Measurements from ENCODE around the gene SMPD4. TPM values are rescaled to one million over a fixed set of nuclear protein-coding genes. Genes with fewer than 3 reads are reported as not detected.

Gene SMPD4
- total and polyA plus RNA-seq, 2 of the 8 experiments (the other 6 are each of a cell fraction or from before 2014, with no cell fraction given): 102 to 106 TPM

- no peak overlapping the region for H4K5ac ChIP-seq (ENCODE audit: insufficient read length, low read depth, low read length)
- 93% methylated on average over 9 of the region's 9 CpGs; no CpG with 5 or more reads in 1 of the 2 experiments for WGBS, 2 experiments (ENCODE audit: extremely low coverage in 1 of 2, insufficient coverage in 1 of 2, insufficient read length in 1 of 2, insufficient replicate concordance in 2 of 2, low coverage in 1 of 2, low lambda C conversion rate in 2 of 2, missing lambda C conversion rate in 1 of 2)
- H3K9me3 ChIP-seq (ENCODE audit: insufficient read depth in 2 of 2, low read depth in 1 of 2, low read length in 1 of 2): no peaks in the 10 kb centered on the region
- peaks cover 6 to 36% (median 23%) of the 10 kb centered on the region in 4 experiments for H3K36me3 ChIP-seq (ENCODE audit: control insufficient read depth in 2 of 4, insufficient read depth in 4 of 4, low read length in 3 of 4)
- ChIA-PET POLR2A (ENCODE audit: partially characterized antibody) (no interaction called here), CTCF (ENCODE audit: partially characterized antibody) (interaction anchor here (1.2 kb wide), 1 partner anchor 18 kb away, joined by 3 read pairs; the partner anchor contains the start of gene SMPD4)
- no peak overlapping the region for H3K4me3 ChIP-seq (ENCODE audit: extremely low read depth in 1 of 4, insufficient read depth in 2 of 4, low read depth in 3 of 4, low read length in 4 of 4)
- no peak for DNase-seq (ENCODE audit: low read depth in 1 of 2, low spot score in 2 of 2)
- H2BK20ac ChIP-seq (ENCODE audit: low read length): no peak overlapping the region
- H3K4me2 ChIP-seq (ENCODE audit: insufficient read depth in 1 of 2, low read depth in 2 of 2, low read length in 2 of 2): no peak overlapping the region
- no peak overlapping the region for H4K91ac ChIP-seq (replicated peaks; ENCODE audit: insufficient read length, low read length)
- no peak overlapping the region for H3K18ac ChIP-seq (ENCODE audit: extremely low read depth, low read length)
- no peaks in the 10 kb centered on the region for H3K79me1 ChIP-seq (ENCODE audit: low read depth, low read length)
- H2BK120ac ChIP-seq (replicated peaks; ENCODE audit: low read depth, low read length): no peak overlapping the region
- H2BK5ac ChIP-seq (ENCODE audit: low read depth, low read length): no peak overlapping the region
- no peak overlapping the region for H3K9ac ChIP-seq (replicated peaks in 1 of 4; ENCODE audit: extremely low read depth in 1 of 4, low read depth in 3 of 4, low read length in 3 of 4)
- H3K4me1 ChIP-seq (replicated peaks in 1 of 4; ENCODE audit: control insufficient read depth in 3 of 4, insufficient read depth in 4 of 4, low read length in 3 of 4): no peaks in the 10 kb centered on the region
- H2AFZ ChIP-seq (ENCODE audit: low read length): no peak overlapping the region
- no peak overlapping the region for H3K56ac ChIP-seq (replicated peaks; ENCODE audit: insufficient read length, low read depth, low read length)
- no peaks in the 10 kb centered on the region for H3K23me2 ChIP-seq (ENCODE audit: low read depth, low read length)
- no peak overlapping the region for H4K8ac ChIP-seq (ENCODE audit: extremely low read depth, insufficient read depth, low read length)
- H2BK12ac ChIP-seq (ENCODE audit: low read depth, low read length): no peak overlapping the region
- H3K4ac ChIP-seq (replicated peaks; ENCODE audit: insufficient read length, low read depth, low read length): no peak overlapping the region
- no peak overlapping the region for H2AK5ac ChIP-seq (ENCODE audit: low read depth, low read length)
- H3K14ac ChIP-seq (ENCODE audit: insufficient read length): no peak overlapping the region
- H3K79me2 ChIP-seq (ENCODE audit: control insufficient read depth in 1 of 2, insufficient read depth in 2 of 2, low read length in 2 of 2): no peaks in the 10 kb centered on the region
- H3K27ac ChIP-seq (ENCODE audit: low read depth, low read length): no peak overlapping the region
- TF ChIP-seq CREB1 (IDR thresholded peaks at IDR 0.05): no peak
- no peak for TF ChIP-seq MAFK (IDR thresholded peaks at IDR 0.05; ENCODE audit: low read depth, low read length)
- no peak for TF ChIP-seq E2F6 (IDR thresholded peaks at IDR 0.05)
- TF ChIP-seq RXRA (IDR thresholded peaks at IDR 0.05; ENCODE audit: insufficient read depth, low read depth, low read length): no peak
- no peak for TF ChIP-seq POLR2AphosphoS5 (IDR thresholded peaks at IDR 0.05; ENCODE audit: low read depth, low read length)
- TF ChIP-seq SP4 (IDR thresholded peaks at IDR 0.05; ENCODE audit: low read length): no peak
- no peak for TF ChIP-seq TAF7 (optimal IDR thresholded peaks at IDR 0.05; ENCODE audit: borderline replicate concordance, low read depth, low read length)
- TF ChIP-seq ZNF274 (IDR thresholded peaks at IDR 0.05; ENCODE audit: borderline replicate concordance, extremely low read depth, low read length): no peak
- no peaks in the 10 kb centered on the region for H3K27me3 ChIP-seq (replicated peaks in 1 of 4; ENCODE audit: control insufficient read depth in 3 of 4, extremely low read depth in 1 of 4, insufficient read depth in 3 of 4, low read length in 3 of 4)
- H4K20me1 ChIP-seq (replicated peaks in 1 of 2; ENCODE audit: control insufficient read depth in 1 of 2, insufficient read depth in 2 of 2, low read length in 2 of 2): no peaks in the 10 kb centered on the region
- no peak for FAIRE-seq
- H2BK15ac ChIP-seq (ENCODE audit: low read length): no peak overlapping the region
- H3K23ac ChIP-seq (ENCODE audit: insufficient read length): no peak overlapping the region
Measured at GRCh38 chr2:130162968-130163367, 18.4 kb downstream of the SMPD4 start.
